Stimulated activated CD4-positive, alpha-beta T cell treated with anti-CD3 and anti-CD28 coated beads, Interleukin-4, amount 100 ng/mL, for 4 hours (primary cell): ENCODE measurements around the gene GTF2A1.
A peak's percentile ranks its signal among the peaks of the same experiment; 100 is the strongest.

Experiments used
- DNase-seq, 2 experiments: peaks; one replicate each; pipeline ENCODE4 v3.0.0-alpha.2; 2020

The GTF2A1 gene

DNA sequence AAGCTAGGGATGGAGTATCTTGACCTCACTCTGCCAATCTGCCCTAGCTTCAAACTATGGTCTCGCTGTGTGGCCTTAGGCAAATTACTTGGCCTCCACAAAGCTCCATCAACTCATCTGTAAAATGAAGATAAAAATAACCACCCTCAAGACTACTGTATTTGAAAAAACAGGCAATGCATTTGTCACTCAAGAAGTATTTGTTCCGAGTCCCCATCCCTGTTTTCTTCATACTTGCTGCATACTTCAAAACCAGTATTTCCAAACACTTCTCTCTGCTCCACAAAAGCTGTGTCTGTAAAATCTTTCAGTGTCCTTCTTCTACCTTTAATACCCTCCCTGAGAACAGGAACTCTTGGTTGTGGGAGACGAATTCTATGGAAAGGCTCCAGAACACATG, 47.9 kb downstream of the GTF2A1 start:
- DNase-seq: no peak

DNA sequence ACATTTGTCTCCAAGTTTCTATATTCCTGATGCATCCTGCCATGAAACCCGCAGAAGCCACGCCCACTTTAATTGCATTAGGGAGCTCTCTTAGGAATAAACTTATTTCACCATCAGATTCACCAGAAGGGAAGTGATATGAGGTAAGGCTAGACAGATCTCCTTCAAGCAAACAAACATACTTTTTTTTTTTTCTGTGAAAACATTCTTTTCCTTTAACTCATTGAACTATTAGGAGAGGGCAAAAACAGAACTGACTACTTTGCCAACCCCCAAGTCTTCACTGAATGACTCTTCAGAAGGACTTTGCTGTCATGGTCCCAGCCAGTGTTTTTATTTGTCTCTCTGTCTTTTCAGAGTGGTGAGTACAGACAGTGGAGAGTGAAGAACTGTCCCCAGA, 48.4 kb downstream of the GTF2A1 start:
- no peak for DNase-seq

DNA sequence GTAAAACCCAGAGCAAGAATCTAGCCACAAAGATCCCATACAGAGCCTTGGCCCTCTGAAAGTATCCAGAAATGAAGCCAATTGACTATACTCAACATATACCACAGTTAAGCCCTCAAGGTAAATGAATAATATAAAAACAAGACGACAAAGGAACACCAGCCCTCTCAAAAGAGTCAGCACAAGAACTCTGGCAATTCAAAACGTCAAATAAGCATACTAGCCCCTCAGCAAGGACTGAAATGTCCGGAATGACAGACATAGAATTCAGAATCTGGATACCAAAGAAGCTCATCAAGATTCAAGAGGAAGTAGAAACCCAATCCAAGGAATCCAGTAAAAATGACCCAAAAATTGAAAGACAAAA, 49.9 kb downstream of the GTF2A1 start:
- DNase-seq: no peak

DNA sequence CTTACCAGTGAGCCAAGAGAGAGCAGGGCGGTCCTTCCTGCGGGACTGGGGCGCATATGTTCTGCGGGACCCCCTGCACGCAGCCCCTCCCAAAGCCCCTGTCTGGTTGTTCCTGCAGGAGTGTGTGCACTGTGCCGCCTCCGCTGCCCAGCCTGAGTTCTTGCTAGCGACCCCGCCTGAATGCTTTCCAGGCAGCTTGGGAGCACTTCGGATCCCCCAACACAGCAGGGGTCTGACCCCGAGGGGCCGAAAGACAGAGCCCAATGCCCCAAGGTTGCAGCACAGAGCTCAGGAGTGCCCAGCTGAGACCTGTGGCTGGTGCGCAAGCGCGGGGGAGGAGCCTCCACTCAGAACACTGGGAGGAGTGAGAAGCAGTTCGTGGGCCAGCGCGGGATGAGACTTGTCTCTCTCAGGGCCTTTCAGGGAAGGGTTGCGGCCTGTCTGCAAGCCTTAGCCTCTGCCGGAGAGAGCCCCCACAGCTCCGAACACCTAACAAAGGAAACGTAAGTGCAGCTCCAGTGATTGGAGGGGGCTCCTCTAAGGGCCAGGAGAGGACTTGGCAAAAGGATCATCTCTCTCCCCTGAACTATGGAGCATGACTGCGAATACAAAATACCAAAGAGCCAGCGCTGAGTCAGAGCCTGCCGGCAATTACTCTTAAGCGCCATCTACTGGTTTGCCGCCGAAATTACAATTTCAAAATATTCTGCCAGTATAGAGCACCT, 50.5 kb downstream of the GTF2A1 start:
- DNase-seq: peak; percentile 83 to 88

DNA sequence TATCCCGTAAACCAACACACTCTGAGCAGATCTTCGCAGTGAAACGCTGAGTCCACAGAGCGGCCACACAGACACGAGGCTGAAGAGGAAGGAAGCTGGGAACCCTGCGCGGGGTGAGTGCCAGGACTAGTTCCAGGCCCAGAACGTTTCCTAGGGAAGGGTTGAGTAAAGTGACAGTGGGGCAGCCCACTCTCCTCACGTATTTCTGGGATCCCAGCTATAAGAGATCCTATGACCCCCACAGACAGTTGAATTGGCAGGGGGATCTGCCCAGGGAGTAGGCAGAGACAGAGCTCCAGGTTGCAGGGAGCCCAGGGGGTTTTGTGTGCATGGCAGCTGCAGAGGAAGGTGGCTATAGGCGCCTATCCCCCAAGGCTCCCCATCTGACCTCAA, 51.1 kb downstream of the GTF2A1 start:
- DNase-seq: no peak

DNA sequence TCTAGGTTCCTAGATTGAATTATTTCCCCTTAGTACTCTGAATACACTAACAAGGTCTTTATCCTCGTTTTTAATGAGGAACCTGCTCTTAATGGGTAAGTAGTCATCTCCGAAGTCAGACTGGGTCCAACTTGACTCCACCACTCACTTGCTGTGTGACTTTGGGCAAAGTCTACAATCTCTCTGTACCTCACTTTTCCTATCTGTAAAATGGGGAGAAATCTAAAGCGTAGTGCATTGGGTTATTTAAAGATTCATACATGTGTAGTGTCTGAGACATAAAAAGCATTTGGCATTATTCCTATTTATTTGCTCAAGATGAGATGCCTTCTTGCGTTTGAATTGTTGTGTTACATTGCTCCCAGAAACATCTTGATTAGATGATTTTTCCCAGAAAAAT, 51.5 kb downstream of the GTF2A1 start:
- no peak for DNase-seq

DNA sequence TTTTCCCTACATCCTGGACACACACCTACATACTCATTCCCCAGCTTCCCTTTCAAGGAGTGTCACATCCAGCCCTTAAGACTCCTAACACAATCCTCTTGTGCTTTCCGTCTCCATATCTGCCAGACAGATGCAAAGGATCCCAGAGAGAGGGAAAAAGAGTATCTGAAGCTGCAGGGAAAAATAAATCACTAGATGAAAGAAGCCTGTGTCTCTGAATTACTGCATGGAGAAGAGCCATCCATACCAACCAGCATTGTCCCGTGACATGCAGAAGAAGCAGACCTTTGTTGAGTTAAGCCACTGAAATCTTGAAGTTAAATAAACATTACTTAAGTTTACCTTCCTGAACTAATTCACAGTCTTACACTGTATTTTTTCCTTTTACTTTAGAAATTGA, 54.6 kb downstream of the GTF2A1 start:
- DNase-seq: no peak

DNA sequence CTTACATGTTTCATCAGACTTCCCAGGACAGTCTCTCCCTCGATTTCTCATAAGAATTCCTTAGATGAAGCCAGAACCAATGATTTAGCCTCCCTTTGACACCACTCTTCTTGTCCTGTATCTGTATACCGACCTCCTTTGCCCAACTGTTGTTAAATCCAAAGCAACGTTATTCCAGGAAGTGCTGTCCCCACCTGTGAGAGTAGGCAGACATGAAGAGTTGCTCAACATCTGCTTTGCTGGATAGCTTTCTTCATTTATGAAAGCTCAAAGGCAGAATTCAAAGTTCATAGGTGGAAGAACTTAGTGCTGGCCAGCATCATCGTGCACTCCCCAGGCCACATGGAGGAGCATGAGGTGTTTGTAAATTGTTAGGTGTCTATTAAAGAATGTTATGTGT, 55.6 kb downstream of the GTF2A1 start:
- DNase-seq: no peak

DNA sequence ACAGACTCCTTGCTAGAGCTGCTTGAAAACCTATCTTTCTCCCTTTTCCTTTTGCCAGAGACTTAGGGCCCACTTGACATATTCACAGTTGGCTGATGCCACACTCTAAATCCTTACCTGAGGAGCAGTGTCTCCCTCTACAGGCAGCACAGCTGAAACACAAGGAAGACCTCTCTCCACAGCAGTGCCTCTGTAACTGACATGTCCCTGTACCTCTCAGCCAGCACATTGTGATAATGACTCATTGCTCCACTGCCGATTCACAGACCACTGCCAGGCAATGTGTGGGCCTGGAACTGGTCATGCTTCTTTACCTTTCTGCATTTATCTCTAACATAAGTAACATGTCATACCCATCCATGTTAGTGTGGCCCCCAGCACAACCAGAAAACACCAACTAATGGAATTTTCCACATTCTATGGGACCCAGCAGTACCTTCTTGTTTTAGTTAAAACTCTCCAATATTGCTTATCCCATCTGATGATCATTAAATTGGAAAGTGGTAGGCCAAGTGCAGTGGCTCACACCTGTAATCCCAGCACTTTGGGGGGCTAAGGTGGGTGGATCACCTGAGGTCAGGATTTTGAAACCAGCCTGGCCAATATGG, 56.5 kb downstream of the GTF2A1 start:
- DNase-seq: peak; percentile 28 to 39

DNA sequence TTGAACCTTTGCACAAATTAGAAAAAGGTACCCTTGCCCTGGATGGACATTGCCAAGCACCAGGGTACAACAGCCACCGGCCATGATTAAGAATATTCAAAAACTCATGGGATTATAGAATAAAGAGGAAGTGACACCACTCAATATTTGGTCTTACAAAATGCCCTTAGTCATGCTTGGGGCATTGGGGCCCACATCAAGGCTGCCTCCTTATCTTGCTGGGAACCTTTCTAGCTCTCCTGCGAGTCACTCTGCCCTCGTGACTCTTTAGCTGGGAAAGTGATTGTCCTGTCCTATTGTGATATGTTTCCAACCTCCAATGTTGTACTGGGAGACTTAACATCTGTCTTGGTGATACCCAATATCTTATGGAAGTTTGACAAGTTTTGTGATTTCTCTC, 57.8 kb downstream of the GTF2A1 start:
- no peak for DNase-seq

DNA sequence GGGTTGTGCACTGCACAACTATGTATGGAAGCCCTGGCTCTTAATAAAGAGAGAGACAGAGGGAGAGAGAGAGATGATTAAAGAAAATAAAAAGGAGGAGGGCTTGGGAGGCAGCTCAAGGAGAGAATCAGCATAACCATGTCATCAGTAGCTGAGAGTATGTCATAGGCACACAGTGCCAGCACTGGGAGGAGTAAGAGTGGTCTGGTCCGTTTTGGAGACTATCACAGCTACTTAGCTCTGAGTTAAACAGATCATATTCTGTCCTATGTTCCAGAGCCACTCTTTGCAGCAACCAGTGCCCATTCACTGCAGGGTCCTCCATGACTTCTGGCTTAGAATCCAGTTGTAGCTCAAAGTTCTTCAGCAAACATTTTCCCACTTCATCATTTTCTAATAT, 59.0 kb downstream of the GTF2A1 start:
- no peak for DNase-seq

DNA sequence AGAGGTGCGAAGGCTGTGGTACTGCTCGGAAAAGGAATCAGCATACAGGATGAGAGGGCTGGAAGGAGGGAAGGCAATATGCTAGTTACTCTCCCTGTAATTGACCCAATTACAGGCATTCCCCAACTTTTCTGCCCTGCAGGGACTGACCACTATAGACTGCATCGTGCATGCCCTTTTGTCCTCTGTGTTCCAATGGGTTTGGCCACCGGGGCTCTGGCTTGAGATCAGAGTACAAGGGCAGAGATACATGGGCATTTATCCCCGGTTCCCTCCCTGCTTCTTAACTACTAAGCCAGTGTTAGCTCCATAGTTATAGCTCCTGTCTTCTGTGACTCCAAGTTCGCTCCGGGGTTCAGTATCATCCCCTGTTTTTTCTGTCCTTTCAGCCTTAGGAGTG, 59.7 kb downstream of the GTF2A1 start:
- no peak for DNase-seq

DNA sequence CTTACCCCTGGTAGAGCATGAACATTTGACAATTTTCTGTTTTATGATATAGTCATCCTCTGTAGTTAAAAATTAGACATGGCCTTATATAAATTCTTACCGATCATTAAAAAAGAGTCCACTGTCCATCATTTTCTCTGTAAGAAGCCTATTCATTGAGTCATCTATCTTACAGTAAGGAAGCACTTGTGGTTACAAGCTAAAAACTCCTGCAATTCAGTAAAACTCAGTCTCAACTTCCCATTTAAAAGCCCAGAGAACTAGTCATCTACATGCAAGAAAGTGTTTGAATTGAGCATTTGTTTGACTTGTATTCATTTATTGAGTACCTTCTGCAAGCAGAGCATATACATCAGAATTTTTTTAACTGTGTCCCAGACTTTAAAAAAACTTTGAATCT, 63.3 kb downstream of the GTF2A1 start:
- no peak for DNase-seq

DNA sequence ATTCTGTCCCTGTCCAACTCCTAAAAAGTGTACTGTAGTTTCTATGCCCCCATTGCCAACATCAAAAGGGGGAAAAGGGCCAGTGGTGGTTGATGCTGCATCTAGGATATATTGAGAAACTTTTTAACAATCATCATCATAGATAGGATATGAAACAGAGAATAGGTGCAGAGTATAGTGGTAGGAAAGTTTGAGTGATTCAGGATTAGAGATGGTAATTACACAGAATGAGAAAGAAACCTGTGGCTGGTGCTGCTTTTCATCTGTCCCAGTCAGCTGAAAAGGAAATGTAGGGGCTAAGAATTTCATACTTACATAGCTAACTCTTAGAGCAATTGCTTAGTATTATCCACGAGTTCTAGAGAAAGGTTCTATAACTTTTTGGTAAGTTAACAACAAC, 67.6 kb downstream of the GTF2A1 start:
- no peak for DNase-seq

DNA sequence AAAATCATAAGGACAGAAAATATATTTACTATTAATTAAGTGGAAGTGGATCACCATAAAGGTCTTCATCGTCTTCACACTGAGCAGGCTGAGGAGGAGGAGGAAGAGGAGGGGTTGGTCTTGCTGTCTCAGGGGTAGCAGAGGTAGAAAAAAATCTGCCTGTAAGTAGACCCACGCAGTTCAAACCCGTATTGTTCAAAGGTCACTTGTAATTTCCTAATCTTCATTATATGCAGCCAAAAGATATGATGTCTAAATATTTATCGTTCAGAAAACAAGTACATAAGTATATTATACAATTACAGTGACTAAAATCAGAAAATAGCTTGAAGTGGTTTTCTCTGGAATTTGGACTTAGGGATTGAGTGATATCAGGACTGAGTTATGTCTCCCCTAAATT, 72.1 kb downstream of the GTF2A1 start:
- no peak for DNase-seq

DNA sequence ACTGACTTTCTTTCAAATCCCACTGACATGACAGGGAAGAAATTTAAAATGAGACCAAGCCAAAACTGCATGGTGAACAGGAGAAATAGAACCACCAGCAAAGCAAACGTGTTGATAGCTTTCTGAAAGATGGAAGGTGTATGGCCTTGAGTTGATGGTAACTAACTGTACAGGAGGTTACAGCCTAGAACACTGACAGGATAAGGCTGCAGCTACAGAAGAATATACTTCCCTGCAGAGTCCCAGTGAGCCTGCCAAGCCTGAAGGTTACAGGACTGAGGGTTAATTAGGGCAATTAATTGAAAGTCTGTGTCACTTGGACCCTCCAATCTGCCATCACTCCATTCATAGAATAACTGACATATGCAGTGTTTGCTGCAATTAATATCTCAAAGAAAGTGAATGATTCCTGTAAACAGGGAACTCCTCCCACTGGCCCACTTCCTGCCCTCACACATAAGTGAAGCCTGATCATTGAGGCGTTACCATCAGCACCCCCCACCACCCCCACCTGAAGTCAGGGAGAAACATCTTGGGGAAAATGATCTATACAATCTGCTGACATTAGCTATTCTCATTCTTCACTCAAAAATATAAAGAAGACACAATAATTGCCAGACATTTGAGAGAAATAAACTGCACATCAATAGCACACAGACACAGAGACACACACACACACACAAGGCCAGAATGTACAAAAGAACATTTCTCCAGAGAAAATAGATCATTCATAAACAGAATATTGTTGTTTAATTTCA, 73.4 kb downstream of the GTF2A1 start:
- DNase-seq: no peak

DNA sequence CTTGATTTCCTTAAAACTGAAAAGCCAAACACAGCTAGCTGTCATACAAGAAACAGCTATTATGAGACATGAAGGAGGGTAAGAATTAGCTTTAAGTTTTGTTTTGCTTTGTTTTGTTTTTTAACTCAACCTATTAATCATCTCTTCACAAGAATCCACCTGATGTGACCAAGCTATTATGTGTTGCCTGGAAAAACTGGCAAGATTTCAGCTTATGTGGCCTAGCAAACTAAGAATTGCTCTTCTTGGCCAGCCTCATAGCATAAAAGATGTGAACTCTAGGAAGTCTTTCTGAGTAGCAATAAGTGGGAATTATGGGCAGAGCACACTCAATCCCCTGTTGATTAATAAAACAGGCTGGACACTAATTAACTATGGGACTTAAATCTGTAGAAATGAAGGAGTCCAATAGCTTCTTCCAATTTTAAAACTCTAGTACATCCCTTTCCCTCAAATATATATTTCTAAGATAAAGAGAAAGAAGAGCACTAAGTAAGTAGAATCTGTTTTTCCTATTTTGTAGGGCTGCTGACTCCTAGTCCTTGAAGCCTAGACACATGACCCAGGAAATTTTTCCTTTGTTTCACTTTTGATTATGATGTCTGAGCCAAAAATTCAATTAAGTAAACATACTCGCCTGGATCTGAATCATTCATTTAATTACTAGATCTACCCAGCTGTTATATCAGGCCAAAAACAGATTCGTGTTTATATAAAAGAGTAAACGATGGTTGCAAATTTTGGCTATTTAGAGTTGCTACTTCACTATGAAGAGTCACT, 75.7 kb downstream of the GTF2A1 start:
- DNase-seq: no peak

DNA sequence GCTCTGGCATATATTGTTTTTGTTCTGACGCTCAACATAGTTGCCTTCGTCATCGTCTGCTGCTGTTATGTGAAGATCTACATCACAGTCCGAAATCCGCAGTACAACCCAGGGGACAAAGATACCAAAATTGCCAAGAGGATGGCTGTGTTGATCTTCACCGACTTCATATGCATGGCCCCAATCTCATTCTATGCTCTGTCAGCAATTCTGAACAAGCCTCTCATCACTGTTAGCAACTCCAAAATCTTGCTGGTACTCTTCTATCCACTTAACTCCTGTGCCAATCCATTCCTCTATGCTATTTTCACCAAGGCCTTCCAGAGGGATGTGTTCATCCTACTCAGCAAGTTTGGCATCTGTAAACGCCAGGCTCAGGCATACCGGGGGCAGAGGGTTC, 77.0 kb downstream of the GTF2A1 start:
- DNase-seq: no peak

DNA sequence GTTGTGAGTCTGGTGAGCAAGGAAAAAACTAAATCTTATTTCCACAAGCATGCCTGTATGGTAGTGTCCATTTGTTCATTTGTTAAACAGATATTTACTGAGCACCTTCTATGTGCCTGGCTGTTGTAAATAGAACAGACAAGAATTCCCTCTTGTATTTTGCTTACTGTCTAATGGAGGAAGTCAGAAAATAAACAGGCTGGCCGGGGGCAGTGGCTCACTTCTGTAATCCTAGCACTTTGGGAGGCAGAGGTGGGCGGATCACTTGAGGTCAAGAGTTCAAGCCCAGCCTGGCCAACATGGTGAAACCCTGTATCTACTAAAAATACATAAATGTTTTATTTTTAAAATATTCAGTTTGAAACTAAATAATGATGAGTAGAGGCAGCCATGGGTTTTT, 79.3 kb downstream of the GTF2A1 start:
- no peak for DNase-seq

DNA sequence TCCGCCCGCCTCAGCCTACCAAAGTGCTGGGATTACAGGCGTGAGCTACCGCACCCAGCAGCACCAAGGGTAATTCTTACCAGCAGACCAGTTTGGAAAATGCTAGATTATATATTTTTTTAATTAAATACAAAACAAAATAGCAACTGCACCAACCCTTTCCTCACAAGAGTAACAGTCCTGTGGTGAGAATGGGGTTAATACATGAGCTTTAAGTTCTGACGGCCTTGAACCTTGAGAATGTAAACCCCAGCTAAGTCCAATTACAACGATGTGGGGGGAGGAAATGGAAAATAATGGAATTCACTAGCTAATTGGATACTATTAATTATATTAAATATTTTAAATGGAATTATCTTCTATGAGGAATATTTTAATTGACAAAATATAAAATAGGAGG, 82.3 kb downstream of the GTF2A1 start:
- DNase-seq: no peak

DNA sequence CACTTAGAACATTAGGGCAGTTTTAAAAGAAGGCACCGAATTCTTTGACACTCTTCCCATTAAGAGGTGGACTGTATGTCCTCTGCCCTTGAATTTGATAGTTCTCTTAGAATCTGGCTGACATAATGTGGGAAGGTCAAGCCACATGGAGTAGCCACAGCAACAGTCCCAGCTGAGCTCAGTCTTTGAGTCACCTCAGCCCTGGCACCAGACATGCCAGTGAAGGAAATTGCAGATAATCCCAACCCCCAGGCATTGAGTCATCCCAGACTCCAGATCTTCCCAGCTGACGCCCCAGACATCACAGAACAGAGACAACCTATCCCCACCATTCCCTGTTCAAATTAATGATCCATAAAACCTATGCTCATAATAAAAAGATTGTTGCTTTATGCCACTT, 83.4 kb downstream of the GTF2A1 start:
- DNase-seq: no peak

DNA sequence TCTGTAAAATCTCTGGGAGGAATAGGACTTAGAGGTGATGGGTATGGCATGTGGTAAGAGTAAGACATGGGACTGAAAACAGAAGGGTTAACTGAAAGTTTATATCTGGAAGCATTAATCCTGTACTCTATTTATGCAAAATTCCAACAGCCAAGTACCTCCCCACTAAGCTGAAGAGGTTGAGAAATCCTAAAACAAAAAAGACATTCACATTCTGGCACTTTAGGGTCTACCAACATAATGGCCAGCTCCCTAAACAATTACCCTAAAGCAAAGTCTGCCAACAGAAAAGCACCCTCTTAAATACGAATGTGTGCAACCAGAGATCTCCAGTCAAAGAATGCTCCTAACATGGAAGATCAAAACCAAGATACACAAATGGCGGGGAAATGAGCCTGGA, 87.4 kb downstream of the GTF2A1 start:
- no peak for DNase-seq

DNA sequence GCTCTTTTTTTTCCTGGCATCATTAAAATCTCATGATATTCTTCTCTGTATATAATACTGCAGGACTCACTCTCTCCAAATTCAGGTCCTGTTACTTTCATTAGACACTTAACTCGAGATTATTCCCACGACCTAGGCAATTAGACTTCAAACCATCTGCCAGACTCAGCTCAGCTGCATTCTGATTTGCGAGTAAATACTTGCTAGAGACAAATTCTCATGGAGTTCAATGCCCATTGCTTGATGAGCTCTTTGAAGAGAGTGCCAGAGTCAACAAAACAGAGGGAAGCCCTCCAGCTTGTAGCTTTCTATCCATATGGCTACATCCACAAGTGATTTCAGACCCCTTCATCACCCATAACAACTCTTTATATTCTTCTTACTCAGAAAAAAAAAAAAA, 88.3 kb downstream of the GTF2A1 start:
- no peak for DNase-seq

DNA sequence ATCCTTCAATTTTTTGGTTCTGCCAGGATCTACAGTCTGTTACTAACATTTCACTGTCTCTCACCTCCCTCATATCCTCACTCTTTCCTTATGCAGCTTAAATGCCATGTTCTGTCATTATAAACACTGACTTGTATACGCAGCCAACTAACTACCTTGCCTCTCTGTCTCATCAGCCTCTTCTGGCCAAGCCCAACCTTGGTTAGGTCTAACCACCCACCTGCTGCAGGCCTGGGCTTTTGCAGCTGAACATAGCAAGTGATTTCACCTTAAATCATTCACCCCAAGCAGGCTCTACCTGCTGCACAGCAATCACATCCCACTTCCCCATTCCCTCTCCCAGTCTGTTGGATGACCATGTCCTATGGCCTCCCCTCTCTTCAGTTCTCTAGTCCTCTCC, 91.5 kb downstream of the GTF2A1 start:
- DNase-seq: no peak
